Pancreas (tissue), 10 donors: ENCODE measurements around the gene DDX39B. TPM values are rescaled to one million over a fixed set of nuclear protein-coding genes. Genes with fewer than 3 reads are reported as not detected.

ENCODE experiments used
- ATAC-seq, 4 donors: fragments of 200-7000 bp; cut with Tn5 transposase; one replicate each; pipeline versions ENCODE4 v1.8.0 to v1.9.1; 2020; ENCODE audit warnings: mild to moderate bottlenecking in 4 of 4, moderate library complexity in 4 of 4
- DNase-seq, 6 donors: peaks; one replicate each; pipeline ENCODE4 v3.0.0-alpha.2; 2020
- FAIRE-seq: peaks from 2 replicates; lab custom pipeline; 2012; peaks lifted over from hg19 to GRCh38; lab: Jason Lieb, UNC
- H3K27ac ChIP-seq, 4 donors: fragments of 200-600 bp; sonication (generic); 1 replicate in 3 of 4; 2 replicates in 1 of 4; pipeline versions ENCODE4 v1.5.0 to v1.8.0; 2020
- H3K27me3 ChIP-seq, 4 donors: fragments of 200-600 bp; one replicate each; pipeline ENCODE4 v1.8.0; 2021
- H3K36me3 ChIP-seq, 3 donors: fragments of 200-600 bp; sonication (generic) in 1 of 3; one replicate each; pipeline versions ENCODE4 v1.5.0 to v1.8.0; 2020 to 2021
- H3K4me1 ChIP-seq, 3 donors: fragments of 200-600 bp; one replicate each; pipeline ENCODE4 v1.8.0; 2021
- H3K4me3 ChIP-seq, 4 donors: fragments of 200-600 bp; sonication (generic) in 2 of 4; one replicate each; pipeline versions ENCODE4 v1.5.0 to v1.8.0; 2020 to 2021
- H3K9me3 ChIP-seq, 4 donors: fragments of 200-600 bp; one replicate each; pipeline ENCODE4 v1.8.0; 2021
- WGBS, 2 donors: extraction: QIAGEN DNeasy Blood & Tissue Kit; methylation state at CpG; one replicate each; pipeline ENCODE4 v1.1.7; 2013; 5-methylcytosine and 5-hydroxymethylcytosine counted together
- intact Hi-C, 3 donors: fragments of 100-400 bp; cut with DNase I; formaldehyde crosslinking; loops; one replicate each; pipeline versions ENCODE4 v1.11.1 to v1.14.2; 2022
- polyA plus RNA-seq, 2 donors: library from polyadenylated mRNA; stranded (reverse); fragments of 200-250 nt; gene quantifications; one replicate each; pipeline ENCODE4 v1.2.3, GENCODE V29; 2013
- total RNA-seq, 6 donors: library from RNA; stranded (reverse); fragmentation: NEBNext Ultra II Directional in 4 of 6; extraction: Animal tissue kit (Norgen Biotek cat#: 25700) in 4 of 6; gene quantifications; one replicate each; pipeline versions ENCODE4 v1.2.1 to v1.2.4, GENCODE V29; 2021 to 2023
- TF ChIP-seq, protein P1 (sequence below), 4 donors: fragments of 200-600 bp; sonication (generic) in 3 of 4; IDR thresholded peaks; one replicate each; pipeline versions ENCODE4 v1.5.0 to v1.8.0; 2021; ENCODE audit warnings: antibody characterized with exemption in 4 of 4
- donor health status: healthy with polysubstance abuse.
- donor health status: DM: no; HTN: no; CAD: no; lungs with moderate emphysema.
- donor health status: DM: no; HTN: no; CAD: no.
- donor health status: control.
- donor health status: control.
- donor health status: Bipolar disorder and iron deficiency.
- donor health status: DM: yes; HTN: yes; CAD: no.
- donor health status: DM: no; HTN: no; CAD: no.
- donor health status: DM: no; HTN: no; CAD: no.
- donor health status: DM: yes; HTN: yes; CAD: no.

Gene DDX39B
- total and polyA plus RNA-seq, 8 donors: 134 to 669 (median 180) TPM

DNA sequence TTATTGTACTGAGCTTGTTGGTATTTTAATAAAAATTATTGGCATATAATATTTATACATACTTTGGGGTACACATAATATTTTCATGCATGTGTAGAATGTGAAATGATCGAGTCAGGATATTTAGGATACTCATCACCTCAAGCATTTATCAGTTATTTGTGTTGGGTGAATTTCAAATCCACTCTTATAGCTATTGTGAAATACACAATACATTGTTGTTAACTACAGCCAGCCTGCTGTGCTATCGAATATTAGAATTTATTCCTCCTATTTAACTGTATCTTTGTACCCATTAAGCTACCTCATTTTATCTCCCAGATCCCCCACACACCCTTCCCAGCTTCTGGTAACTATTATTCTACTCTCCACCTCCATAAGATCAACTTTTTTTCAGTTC lies 58.4 kb downstream of the DDX39B start:
- WGBS, 2 donors: 42 to 47% methylated on average over 2 of the region's 2 CpGs
- DNase-seq (no peak), ATAC-seq (no peak), FAIRE-seq (no peak)
- intact Hi-C loops: no loop called here
- Histone ChIP-seq H3K36me3 (no peaks in the 10 kb centered on the region), H3K4me1 (no peaks in the 10 kb centered on the region), H3K27me3 (no peaks in the 10 kb centered on the region), H3K4me3 (no peak overlapping the region), H3K9me3 (no peaks in the 10 kb centered on the region), H3K27ac (no peak overlapping the region)
- TF ChIP-seq, protein P1, sequence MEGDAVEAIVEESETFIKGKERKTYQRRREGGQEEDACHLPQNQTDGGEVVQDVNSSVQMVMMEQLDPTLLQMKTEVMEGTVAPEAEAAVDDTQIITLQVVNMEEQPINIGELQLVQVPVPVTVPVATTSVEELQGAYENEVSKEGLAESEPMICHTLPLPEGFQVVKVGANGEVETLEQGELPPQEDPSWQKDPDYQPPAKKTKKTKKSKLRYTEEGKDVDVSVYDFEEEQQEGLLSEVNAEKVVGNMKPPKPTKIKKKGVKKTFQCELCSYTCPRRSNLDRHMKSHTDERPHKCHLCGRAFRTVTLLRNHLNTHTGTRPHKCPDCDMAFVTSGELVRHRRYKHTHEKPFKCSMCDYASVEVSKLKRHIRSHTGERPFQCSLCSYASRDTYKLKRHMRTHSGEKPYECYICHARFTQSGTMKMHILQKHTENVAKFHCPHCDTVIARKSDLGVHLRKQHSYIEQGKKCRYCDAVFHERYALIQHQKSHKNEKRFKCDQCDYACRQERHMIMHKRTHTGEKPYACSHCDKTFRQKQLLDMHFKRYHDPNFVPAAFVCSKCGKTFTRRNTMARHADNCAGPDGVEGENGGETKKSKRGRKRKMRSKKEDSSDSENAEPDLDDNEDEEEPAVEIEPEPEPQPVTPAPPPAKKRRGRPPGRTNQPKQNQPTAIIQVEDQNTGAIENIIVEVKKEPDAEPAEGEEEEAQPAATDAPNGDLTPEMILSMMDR (IDR thresholded peaks at IDR 0.05): no peak

DNA sequence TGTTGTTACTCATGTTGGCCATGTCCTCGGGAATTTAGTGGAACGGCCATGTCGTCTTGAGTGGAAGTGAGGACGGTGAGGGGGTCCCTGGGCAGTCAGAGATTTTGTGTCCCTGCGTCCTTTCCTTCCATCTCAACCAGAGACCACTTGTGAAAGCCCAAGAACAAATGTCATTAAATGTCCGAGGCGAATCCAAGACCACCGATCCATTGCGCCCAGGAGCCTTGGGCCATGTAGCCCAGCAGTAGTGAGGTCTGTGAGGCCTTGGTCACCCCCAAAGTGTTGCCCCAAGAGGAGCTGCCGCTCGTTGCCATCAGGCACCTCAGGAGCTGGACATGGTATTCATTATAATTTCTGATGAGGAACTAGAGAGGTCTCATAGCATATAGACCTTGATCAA lies 61.2 kb downstream of the DDX39B start:
- Histone ChIP-seq H3K4me1 (no peaks in the 10 kb centered on the region), H3K36me3 (no peaks in the 10 kb centered on the region), H3K27ac (no peak overlapping the region), H3K9me3 (no peaks in the 10 kb centered on the region), H3K27me3 (no peaks in the 10 kb centered on the region), H3K4me3 (no peak overlapping the region)
- TF ChIP-seq, protein P1 (IDR thresholded peaks at IDR 0.05): no peak
- ATAC-seq (no peak), DNase-seq (no peak), FAIRE-seq (no peak)
- intact Hi-C loops: no loop called here
- WGBS, 2 donors: 74 to 76% methylated on average over 11 of the region's 11 CpGs

Other genes with a start within 250 kb of the DDX39B start
- 1,000 to 10,000 TPM in 1 of 6 donors, 100 to 1,000 TPM in 5; 141 to 1,089 (median 229) TPM for gene HLA-B, start 184.8 kb downstream of the DDX39B start, total RNA-seq
- gene HLA-B, start 184.8 kb downstream of the DDX39B start, polyA plus RNA-seq: 100 to 1,000 TPM; 269 to 373 TPM
- 10 to 100 TPM in 1 of 6 donors, 1 to 10 TPM in 5; 4.8 to 15.8 (median 5.7) TPM for gene MICA, start 138.4 kb downstream of the DDX39B start, total RNA-seq
- gene MICA, start 138.4 kb downstream of the DDX39B start, polyA plus RNA-seq: 10 to 100 TPM; 13.6 to 22.6 TPM
- 1 to 10 TPM in 2 of 6 donors, under 1 TPM in 4; 0.24 to 1.7 (median 0.51) TPM for gene MICB, start 43.9 kb downstream of the DDX39B start, total RNA-seq
- under 1 TPM; 0.23 to 0.76 TPM for gene MICB, start 43.9 kb downstream of the DDX39B start, polyA plus RNA-seq
- gene MCCD1, start 13.0 kb downstream of the DDX39B start, total RNA-seq: not detected
- not detected for gene MCCD1, start 13.0 kb downstream of the DDX39B start, polyA plus RNA-seq
- gene ATP6V1G2, start 4.6 kb upstream of the DDX39B start, total RNA-seq: under 1 TPM; 0.16 to 0.81 (median 0.36) TPM
- 1 to 10 TPM; 1.9 to 2.1 TPM for gene ATP6V1G2, start 4.6 kb upstream of the DDX39B start, polyA plus RNA-seq
- 10 to 100 TPM; 12.1 to 25.3 (median 20.8) TPM for gene NFKBIL1, start 5.6 kb upstream of the DDX39B start, total RNA-seq
- gene NFKBIL1, start 5.6 kb upstream of the DDX39B start, polyA plus RNA-seq: 10 to 100 TPM; 26.5 to 46.0 TPM
- 1 to 10 TPM in 1 of 6 donors, under 1 TPM in 1, not detected in 4; 0.12 to 1.3 TPM for gene LTA, start 30.3 kb upstream of the DDX39B start, total RNA-seq
- gene LTA, start 30.3 kb upstream of the DDX39B start, polyA plus RNA-seq: under 1 TPM; 0.05 to 0.15 TPM
- gene TNF, start 33.6 kb upstream of the DDX39B start, total RNA-seq: under 1 TPM in 5 of 6 donors, not detected in 1; 0.29 to 0.87 (median 0.58) TPM
- gene TNF, start 33.6 kb upstream of the DDX39B start, polyA plus RNA-seq: under 1 TPM; 0.11 to 0.42 TPM
- 10 to 100 TPM in 1 of 6 donors, 1 to 10 TPM in 3, under 1 TPM in 2; 0.71 to 19.4 (median 1.9) TPM for gene LTB, start 40.4 kb upstream of the DDX39B start, total RNA-seq
- gene LTB, start 40.4 kb upstream of the DDX39B start, polyA plus RNA-seq: 1 to 10 TPM; 1.4 to 7.3 TPM
- 10 to 100 TPM in 2 of 6 donors, 1 to 10 TPM in 2, under 1 TPM in 2; 0.56 to 12.9 (median 2.6) TPM for gene LST1, start 44.3 kb upstream of the DDX39B start, total RNA-seq
- 1 to 10 TPM; 6.0 to 6.2 TPM for gene LST1, start 44.3 kb upstream of the DDX39B start, polyA plus RNA-seq
- under 1 TPM in 1 of 6 donors, not detected in 5; 0.28 TPM for gene NCR3, start 51.0 kb upstream of the DDX39B start, total RNA-seq
- not detected for gene NCR3, start 51.0 kb upstream of the DDX39B start, polyA plus RNA-seq
- 10 to 100 TPM in 2 of 6 donors, 1 to 10 TPM in 4; 1.1 to 18.6 (median 5.3) TPM for gene AIF1, start 73.2 kb upstream of the DDX39B start, total RNA-seq
- 10 to 100 TPM; 16.2 to 16.4 TPM for gene AIF1, start 73.2 kb upstream of the DDX39B start, polyA plus RNA-seq
- 10 to 100 TPM; 45.3 to 97.6 (median 73.5) TPM for gene PRRC2A, start 78.7 kb upstream of the DDX39B start, total RNA-seq
- 100 to 1,000 TPM; 138 to 144 TPM for gene PRRC2A, start 78.7 kb upstream of the DDX39B start, polyA plus RNA-seq
- gene BAG6, start 110.7 kb upstream of the DDX39B start, total RNA-seq: 100 to 1,000 TPM in 4 of 6 donors, 10 to 100 TPM in 2; 93.3 to 160 (median 113) TPM
- 100 to 1,000 TPM; 283 to 292 TPM for gene BAG6, start 110.7 kb upstream of the DDX39B start, polyA plus RNA-seq
- 1 to 10 TPM in 3 of 6 donors, under 1 TPM in 3; 0.62 to 2.6 (median 0.98) TPM for gene APOM, start 113.9 kb upstream of the DDX39B start, total RNA-seq
- 1 to 10 TPM; 3.4 to 5.0 TPM for gene APOM, start 113.9 kb upstream of the DDX39B start, polyA plus RNA-seq
- 10 to 100 TPM in 1 of 6 donors, 1 to 10 TPM in 5; 6.9 to 12.0 (median 9.0) TPM for gene C6orf47, start 118.8 kb upstream of the DDX39B start, total RNA-seq
- 10 to 100 TPM; 10.8 to 11.2 TPM for gene C6orf47, start 118.8 kb upstream of the DDX39B start, polyA plus RNA-seq
- gene GPANK1, start 123.0 kb upstream of the DDX39B start, total RNA-seq: 1 to 10 TPM; 5.5 to 9.5 (median 6.1) TPM
- gene GPANK1, start 123.0 kb upstream of the DDX39B start, polyA plus RNA-seq: 10 to 100 TPM; 11.2 to 11.6 TPM
- gene CSNK2B, start 124.1 kb upstream of the DDX39B start, total RNA-seq: 10 to 100 TPM; 48.1 to 65.9 (median 57.8) TPM
- gene CSNK2B, start 124.1 kb upstream of the DDX39B start, polyA plus RNA-seq: 100 to 1,000 TPM in 1 of 2 donors, 10 to 100 TPM in 1; 86.8 to 116 TPM
- 1 to 10 TPM; 3.0 to 8.2 (median 4.0) TPM for gene LY6G5B, start 128.0 kb upstream of the DDX39B start, total RNA-seq
- gene LY6G5B, start 128.0 kb upstream of the DDX39B start, polyA plus RNA-seq: 10 to 100 TPM in 1 of 2 donors, 1 to 10 TPM in 1; 9.2 to 11.4 TPM
- gene LY6G5C, start 139.1 kb upstream of the DDX39B start, total RNA-seq: 1 to 10 TPM; 1.6 to 2.9 (median 2.3) TPM
- 1 to 10 TPM; 2.4 to 2.5 TPM for gene LY6G5C, start 139.1 kb upstream of the DDX39B start, polyA plus RNA-seq
- 10 to 100 TPM; 14.9 to 34.2 (median 19.7) TPM for gene ABHD16A, start 161.3 kb upstream of the DDX39B start, total RNA-seq
- gene ABHD16A, start 161.3 kb upstream of the DDX39B start, polyA plus RNA-seq: 10 to 100 TPM; 31.9 to 61.5 TPM
- gene LY6G6F, start 164.9 kb upstream of the DDX39B start, total RNA-seq: not detected
- gene LY6G6F, start 164.9 kb upstream of the DDX39B start, polyA plus RNA-seq: not detected
- not detected for gene LY6G6D, start 173.3 kb upstream of the DDX39B start, total RNA-seq
- gene LY6G6D, start 173.3 kb upstream of the DDX39B start, polyA plus RNA-seq: not detected
- not detected for gene LY6G6C, start 179.7 kb upstream of the DDX39B start, total RNA-seq
- gene LY6G6C, start 179.7 kb upstream of the DDX39B start, polyA plus RNA-seq: not detected
- gene MPIG6B, start 181.4 kb upstream of the DDX39B start, total RNA-seq: under 1 TPM in 1 of 6 donors, not detected in 5; 0.06 TPM
- gene MPIG6B, start 181.4 kb upstream of the DDX39B start, polyA plus RNA-seq: under 1 TPM in 1 of 2 donors, not detected in 1; 0.05 TPM
- gene DDAH2, start 187.3 kb upstream of the DDX39B start, total RNA-seq: 10 to 100 TPM in 4 of 6 donors, 1 to 10 TPM in 2; 6.5 to 32.8 (median 13.0) TPM
- gene DDAH2, start 187.3 kb upstream of the DDX39B start, polyA plus RNA-seq: 10 to 100 TPM; 58.2 to 68.8 TPM
- gene CLIC1, start 194.5 kb upstream of the DDX39B start, total RNA-seq: 100 to 1,000 TPM in 2 of 6 donors, 10 to 100 TPM in 4; 61.0 to 150 (median 80.8) TPM
- gene CLIC1, start 194.5 kb upstream of the DDX39B start, polyA plus RNA-seq: 100 to 1,000 TPM in 1 of 2 donors, 10 to 100 TPM in 1; 91.8 to 154 TPM
- 1 to 10 TPM; 2.2 to 7.6 (median 5.3) TPM for gene MSH5, start 198.0 kb upstream of the DDX39B start, total RNA-seq
- gene MSH5, start 198.0 kb upstream of the DDX39B start, polyA plus RNA-seq: 10 to 100 TPM; 11.3 to 17.4 TPM
- gene SAPCD1, start 220.7 kb upstream of the DDX39B start, total RNA-seq: 1 to 10 TPM in 1 of 6 donors, under 1 TPM in 4, not detected in 1; 0.51 to 1.9 (median 0.64) TPM
- 10 to 100 TPM in 1 of 2 donors, 1 to 10 TPM in 1; 4.8 to 11.1 TPM for gene SAPCD1, start 220.7 kb upstream of the DDX39B start, polyA plus RNA-seq
- gene VWA7, start 235.3 kb upstream of the DDX39B start, total RNA-seq: 1 to 10 TPM; 2.9 to 5.0 (median 4.3) TPM
- 10 to 100 TPM in 1 of 2 donors, 1 to 10 TPM in 1; 5.6 to 11.9 TPM for gene VWA7, start 235.3 kb upstream of the DDX39B start, polyA plus RNA-seq